ENCODE data around the gene MBTPS1.

Gene MBTPS1

GRCh38 chr16:84137287-84137686, 20.5 kb upstream of the MBTPS1 start:
- H3K27ac ChIP-seq: no peak overlapping the region

GRCh38 chr16:84136331-84137125, 19.8 kb upstream of the MBTPS1 start:
- no peak overlapping the region for H3K27ac ChIP-seq

More at GRCh38 chr16:84137287-84137686, 20.5 kb upstream of the MBTPS1 start:
- TF ChIP-seq ZFX (IDR thresholded peaks at IDR 0.05; ENCODE audit: borderline replicate concordance): no peak
- TF ChIP-seq CTCF (IDR thresholded peaks at IDR 0.05): no peak

GRCh38 chr16:84132527-84133285, 16.0 kb upstream of the MBTPS1 start:
- no peak overlapping the region for H3K27ac ChIP-seq
- TF ChIP-seq ZFX (IDR thresholded peaks at IDR 0.05; ENCODE audit: borderline replicate concordance): no peak
- no peak for TF ChIP-seq CTCF (IDR thresholded peaks at IDR 0.05)

More at GRCh38 chr16:84136331-84137125, 19.8 kb upstream of the MBTPS1 start:
- TF ChIP-seq CTCF (IDR thresholded peaks at IDR 0.05): no peak
- TF ChIP-seq ZFX (IDR thresholded peaks at IDR 0.05; ENCODE audit: borderline replicate concordance): no peak

- H3K27ac ChIP-seq: no peak overlapping the region
- TF ChIP-seq ZFX (IDR thresholded peaks at IDR 0.05; ENCODE audit: borderline replicate concordance) (no peak), CTCF (IDR thresholded peaks at IDR 0.05) (no peak)
Measured at GRCh38 chr16:84131117-84131516, 14.4 kb upstream of the MBTPS1 start.

- no peak overlapping the region for H3K27ac ChIP-seq
- TF ChIP-seq CTCF (IDR thresholded peaks at IDR 0.05): no peak
- no peak for TF ChIP-seq ZFX (IDR thresholded peaks at IDR 0.05; ENCODE audit: borderline replicate concordance)
Measured at GRCh38 chr16:84124257-84125073, 7.7 kb upstream of the MBTPS1 start.

GRCh38 chr16:84121007-84121406, 4.3 kb upstream of the MBTPS1 start:
- TF ChIP-seq ZFX (IDR thresholded peaks at IDR 0.05; ENCODE audit: borderline replicate concordance) (no peak), CTCF (IDR thresholded peaks at IDR 0.05) (no peak)
- H3K27ac ChIP-seq: no peak overlapping the region

Measured in 22Rv1 (cell line).